PC-3 (cell line): ENCODE measurements around the gene SYT11. TPM values are rescaled to one million over a fixed set of nuclear protein-coding genes. Genes with fewer than 3 reads are reported as not detected.
A peak's percentile ranks its signal among the peaks of the same experiment; 100 is the strongest.

Experiments used
- ATAC-seq: fragments of 200-7000 bp; cut with Tn5 transposase; 2 replicates; pipeline ENCODE4 v1.9.1; 2020; ENCODE audit warnings: mild to moderate bottlenecking, moderate library complexity
- BruUV-seq: library from RNA; stranded (reverse); fragments of 400-500 nt; replicated peaks from 2 replicates; lab custom pipeline; 2021; lab: Mats Ljungman, UMichigan
- CTCF ChIA-PET: fragments of 300-600 bp; sonication (Branson Sonifier 250); formaldehyde crosslinking; loops from one replicate; lab custom pipeline; 2022; ENCODE audit warnings: antibody characterized with exemption; lab: Charles Lee
- POLR2A ChIA-PET: fragments of 300-600 bp; sonication (Branson Sonifier 250); formaldehyde crosslinking; loops from one replicate; lab custom pipeline; 2022; ENCODE audit warnings: antibody characterized with exemption; ENCODE audit not compliant: unreplicated experiment; lab: Charles Lee
- DNase-seq: peaks from one replicate; pipeline ENCODE4 v3.0.0-alpha.2; 2015
- H2AFZ ChIP-seq: fragments of 300-600 bp; sonication (generic); 2 replicates; pipeline ENCODE4 v1.6.0; 2016; ENCODE audit warnings: antibody characterized with exemption, low read length
- H3F3A ChIP-seq: fragments of 300-600 bp; sonication (generic); one replicate; pipeline ENCODE4 v1.6.0; 2017; ENCODE audit warnings: antibody characterized with exemption, low read length, control low read depth, mild to moderate bottlenecking; ENCODE audit not compliant: unreplicated experiment
- H3K27ac ChIP-seq: fragments of 300-600 bp; sonication (generic); 2 replicates; pipeline ENCODE4 v1.5.1; 2016; ENCODE audit warnings: mild to moderate bottlenecking, low read length
- H3K27me3 ChIP-seq: fragments of 300-600 bp; sonication (generic); 2 replicates; pipeline ENCODE4 v1.6.1; 2016; ENCODE audit warnings: low read length, mixed read lengths
- H3K36me3 ChIP-seq: fragments of 300-600 bp; sonication (generic); 2 replicates; pipeline ENCODE4 v1.6.1; 2016; ENCODE audit warnings: low read depth, mixed run types, low read length, mixed read lengths
- H3K4me1 ChIP-seq: fragments of 300-600 bp; sonication (generic); 2 replicates; pipeline ENCODE4 v1.5.1; 2016; ENCODE audit warnings: low read length; ENCODE audit not compliant: insufficient read depth
- H3K4me2 ChIP-seq: fragments of 300-600 bp; sonication (generic); 2 replicates; pipeline ENCODE4 v1.6.0; 2016; ENCODE audit warnings: low read length
- H3K4me3 ChIP-seq: fragments of 300-600 bp; sonication (generic); 2 replicates; pipeline ENCODE4 v1.5.1; 2016; ENCODE audit warnings: mild to moderate bottlenecking, low read length, mixed read lengths
- H3K79me2 ChIP-seq: fragments of 300-600 bp; sonication (generic); 2 replicates; pipeline ENCODE4 v1.6.1; 2017; ENCODE audit warnings: low read length, mixed read lengths
- H3K9ac ChIP-seq: fragments of 300-600 bp; sonication (generic); 2 replicates; pipeline ENCODE4 v1.6.0; 2016; ENCODE audit warnings: mild to moderate bottlenecking, low read length
- H3K9me2 ChIP-seq: fragments of 300-600 bp; sonication (generic); replicated peaks from 2 replicates; pipeline ENCODE4 v1.6.1; 2016; ENCODE audit warnings: mixed run types, low read length, mixed read lengths
- H3K9me3 ChIP-seq: fragments of 300-600 bp; sonication (generic); 2 replicates; pipeline ENCODE4 v1.6.1; 2016; ENCODE audit warnings: low read length, mixed read lengths
- H4K20me1 ChIP-seq: fragments of 300-600 bp; sonication (generic); 2 replicates; pipeline ENCODE4 v1.6.1; 2016; ENCODE audit warnings: low read length, mixed read lengths
- CTCF ChIP-seq: fragments of 300-600 bp; sonication (generic); conservative IDR thresholded peaks from 2 replicates; pipeline ENCODE4 v1.5.1; 2017; ENCODE audit warnings: antibody characterized with exemption, low read depth, mild to moderate bottlenecking, low read length
- EZH2 ChIP-seq: fragments of 300-600 bp; sonication (generic); IDR thresholded peaks from one replicate; pipeline ENCODE4 v1.6.1; 2017; ENCODE audit warnings: antibody characterized with exemption, mild to moderate bottlenecking, low read length; ENCODE audit not compliant: unreplicated experiment
- EZH2phosphoT487 ChIP-seq: fragments of 300-600 bp; sonication (generic); IDR thresholded peaks from 2 replicates; pipeline ENCODE4 v1.6.1; 2018; ENCODE audit warnings: mild to moderate bottlenecking, antibody characterized with exemption, low read length, borderline replicate concordance
- intact Hi-C: fragments of 100-400 bp; cut with micrococcal nuclease; formaldehyde crosslinking; loops from 2 replicates; pipeline ENCODE4 v1.9.0; 2023
- total RNA-seq: library from RNA; depleted of rRNA; stranded (reverse); fragments of >200 nt; gene quantifications from 2 replicates; pipeline ENCODE4 v1.2.3, GENCODE V29; 2014

The SYT11 gene
- total RNA-seq, 1 experiment from 2014 or later, result 0.44 TPM

GRCh38 chr1:155850345-155850744 lies 9.0 kb upstream of the SYT11 start:
- no peak overlapping the region for H2AFZ ChIP-seq
- H3K9ac ChIP-seq, result no peak overlapping the region
- peaks cover 87% of the 10 kb centered on the region for H3K79me2 ChIP-seq
- DNase-seq (no peak), ATAC-seq (peak; percentile 48)
- no peaks in the 10 kb centered on the region for H3K9me3 ChIP-seq
- H3K4me1 ChIP-seq, result no peaks in the 10 kb centered on the region
- no peak overlapping the region for H3K4me3 ChIP-seq
- BruUV-seq, result no TSS peak
- H3K9me2 ChIP-seq, result no peaks in the 10 kb centered on the region
- H3K27ac ChIP-seq, result no peak overlapping the region
- POLR2A ChIA-PET, result no interaction called here
- H3K36me3 ChIP-seq, result peaks cover 32% of the 10 kb centered on the region
- CTCF ChIA-PET, result interaction anchor here (0.6 kb wide), 1 partner anchor 33 kb away, joined by 3 read pairs; no protein-coding TSS in a partner anchor
- TF ChIP-seq EZH2phosphoT487 (no peak), EZH2 (no peak), CTCF (no peak)
- H3F3A ChIP-seq, result no peaks in the 10 kb centered on the region
- H3K4me2 ChIP-seq, result no peak overlapping the region
- intact Hi-C loops, result no loop called here
- no peaks in the 10 kb centered on the region for H3K27me3 ChIP-seq
- H4K20me1 ChIP-seq, result no peaks in the 10 kb centered on the region

GRCh38 chr1:155856257-155856974 lies 3.0 kb upstream of the SYT11 start:
- TF ChIP-seq EZH2phosphoT487 (no peak), CTCF (no peak), EZH2 (no peak)
- Histone ChIP-seq H3F3A (no peaks in the 10 kb centered on the region), H3K4me3 (peak overlapping the region; percentile 87), H3K36me3 (peaks cover 15% of the 10 kb centered on the region), H3K4me1 (peaks cover 13% of the 10 kb centered on the region), H3K79me2 (peaks cover 51% of the 10 kb centered on the region), H3K27me3 (peaks cover 13% of the 10 kb centered on the region; the same call in 1 of the 2 replicates), H3K9ac (peak overlapping the region; percentile 88), H2AFZ (peak overlapping the region; percentile 88), H3K4me2 (peak overlapping the region; percentile 88), H3K9me3 (no peaks in the 10 kb centered on the region), H4K20me1 (no peaks in the 10 kb centered on the region), H3K27ac (no peak overlapping the region; the same call in 1 of the 2 replicates), H3K9me2 (no peaks in the 10 kb centered on the region)
- POLR2A ChIA-PET, result interaction anchor here (0.6 to 1.3 kb wide), 3 partner anchors 37 to 604 kb away, joined by 3 to 10 read pairs (median 3); no protein-coding TSS in a partner anchor
- TSS peak; percentile 78 for BruUV-seq
- ATAC-seq, result no peak
- CTCF ChIA-PET, result no interaction called here
- intact Hi-C loops, result loop anchor here (5.0 kb wide), 2 partner anchors 56 to 76 kb away; partner anchors contain the start of genes KHDC4 and RIT1
- DNase-seq, result no peak
